K562 (cell line): ENCODE measurements around the gene SH3GL3. TPM values are rescaled to one million over a fixed set of nuclear protein-coding genes. Genes with fewer than 3 reads are reported as not detected.

Source experiments
- ARID3B ChIP-seq: fragments of 250-450 bp; sonication (Bioruptor Pico); IDR thresholded peaks from 2 replicates; pipeline ENCODE4 v1.4.0; 2020; ENCODE audit warnings: borderline replicate concordance
- BDP1 ChIP-seq: IDR thresholded peaks from 3 replicates; pipeline ENCODE4 v1.6.1; 2011; ENCODE audit not compliant: insufficient read length, insufficient read depth
- CUX1 ChIP-seq: fragments of 200-800 bp; sonication (Bioruptor generic); IDR thresholded peaks from 2 replicates; pipeline ENCODE4 v1.6.1; 2016; ENCODE audit warnings: missing genetic modification characterization, missing compliant biosample characterization
- FOXM1 ChIP-seq, 2 experiments: fragments of 450-650 bp in 1 of 2; sonication (generic) in 1 of 2; formaldehyde crosslinking in 1 of 2; IDR thresholded peaks; 2 replicates each; pipeline versions ENCODE4 v1.6.1 to v1.9.0; 2017 to 2022; ENCODE audit warnings: low read depth in 2 of 2, mild to moderate bottlenecking in 2 of 2, missing genetic modification reagents in 1 of 2, moderate library complexity in 1 of 2
- GATA2 ChIP-seq: sonication (generic); formaldehyde crosslinking; IDR thresholded peaks from 2 replicates; pipeline ENCODE4 v1.4.0; 2020; ENCODE audit warnings: mild to moderate bottlenecking, missing genetic modification reagents
- KHSRP ChIP-seq: fragments of 450-650 bp; IDR thresholded peaks from 2 replicates; pipeline ENCODE4 v1.6.1; 2017
- RBM39 ChIP-seq: fragments of 200-400 bp; formaldehyde crosslinking; optimal IDR thresholded peaks from 2 replicates; pipeline ENCODE3; 2018; ENCODE audit warnings: low read depth, low read length
- SETDB1 ChIP-seq: IDR thresholded peaks from one replicate; pipeline ENCODE4 v1.6.1; 2012; ENCODE audit warnings: low read length, control low read depth, inconsistent platforms
- SNIP1 ChIP-seq: fragments of 450-650 bp; IDR thresholded peaks from 2 replicates; pipeline ENCODE4 v1.7.1; 2017; ENCODE audit warnings: low read depth, mild to moderate bottlenecking
- SP1 ChIP-seq: sonication (generic); formaldehyde crosslinking; IDR thresholded peaks from 2 replicates; pipeline ENCODE4 v1.8.1; 2022; ENCODE audit warnings: mild to moderate bottlenecking, missing genetic modification reagents
- ZKSCAN1 ChIP-seq: fragments of 150-350 bp; IDR thresholded peaks from 2 replicates; pipeline ENCODE4 v1.6.1; 2016; ENCODE audit warnings: low read depth, low read length
- ZNF253 ChIP-seq: fragments of 250-450 bp; sonication (Bioruptor Pico); conservative IDR thresholded peaks from 2 replicates; pipeline ENCODE4 v1.6.1; 2021; ENCODE audit warnings: mild to moderate bottlenecking
- ZNF277 ChIP-seq: fragments of 250-450 bp; sonication (Bioruptor Pico); IDR thresholded peaks from 2 replicates; pipeline ENCODE4 v1.8.0; 2022; ENCODE audit warnings: inconsistent platforms, mild to moderate bottlenecking, moderate library complexity, borderline replicate concordance
- ZNF311 ChIP-seq: fragments of 250-450 bp; sonication (Bioruptor Pico); IDR thresholded peaks from 2 replicates; pipeline ENCODE4 v1.4.0; 2020; ENCODE audit warnings: mild to moderate bottlenecking, moderate library complexity
- ZNF584 ChIP-seq: fragments of 200-800 bp; sonication (Bioruptor generic); IDR thresholded peaks from 2 replicates; pipeline ENCODE4 v1.6.1; 2016; ENCODE audit warnings: low read depth, mild to moderate bottlenecking, missing genetic modification characterization, missing compliant biosample characterization
- polyA plus RNA-seq, 8 experiments: library from polyadenylated mRNA; depleted of rRNA in 4 of 8; stranded (reverse) in 5 of 8; unstranded in 3 of 8; fragments of >200 nt; fragmentation: Nextera tagmentation in 2 of 8; fragmentation: Illumina TruSeq in 1 of 8; extraction: Ambion mirVana in 2 of 8; extraction: Trizol in 1 of 8; gene quantifications; 2 replicates each; pipeline versions ENCODE4 v1.2.1 to v1.2.3, GENCODE V29; 2011 to 2014; ENCODE audit warnings: inconsistent platforms in 1 of 8, missing spikeins in 1 of 8
- total RNA-seq, 7 experiments: library from RNA; depleted of rRNA in 6 of 7; stranded (reverse); fragments of >200 nt in 6 of 7; fragmentation: Illumina TruSeq in 2 of 7; extraction: Trizol in 2 of 7; gene quantifications; 2 replicates each; pipeline versions ENCODE4 v1.2.1 to v1.2.3, GENCODE V29; 2011 to 2021; ENCODE audit warnings: low replicate concordance in 1 of 7
- TF ChIP-seq, protein P1 (sequence below): fragments of 450-650 bp; IDR thresholded peaks from 2 replicates; pipeline ENCODE4 v1.6.1; 2018; ENCODE audit not compliant: partially characterized antibody

Gene SH3GL3
- total and polyA plus RNA-seq, 9 of the 15 experiments (the other 6 are each of a cell fraction or from before 2014, with no cell fraction given): 3.9 to 16.0 (median 9.7) TPM

- TF ChIP-seq, protein P1, sequence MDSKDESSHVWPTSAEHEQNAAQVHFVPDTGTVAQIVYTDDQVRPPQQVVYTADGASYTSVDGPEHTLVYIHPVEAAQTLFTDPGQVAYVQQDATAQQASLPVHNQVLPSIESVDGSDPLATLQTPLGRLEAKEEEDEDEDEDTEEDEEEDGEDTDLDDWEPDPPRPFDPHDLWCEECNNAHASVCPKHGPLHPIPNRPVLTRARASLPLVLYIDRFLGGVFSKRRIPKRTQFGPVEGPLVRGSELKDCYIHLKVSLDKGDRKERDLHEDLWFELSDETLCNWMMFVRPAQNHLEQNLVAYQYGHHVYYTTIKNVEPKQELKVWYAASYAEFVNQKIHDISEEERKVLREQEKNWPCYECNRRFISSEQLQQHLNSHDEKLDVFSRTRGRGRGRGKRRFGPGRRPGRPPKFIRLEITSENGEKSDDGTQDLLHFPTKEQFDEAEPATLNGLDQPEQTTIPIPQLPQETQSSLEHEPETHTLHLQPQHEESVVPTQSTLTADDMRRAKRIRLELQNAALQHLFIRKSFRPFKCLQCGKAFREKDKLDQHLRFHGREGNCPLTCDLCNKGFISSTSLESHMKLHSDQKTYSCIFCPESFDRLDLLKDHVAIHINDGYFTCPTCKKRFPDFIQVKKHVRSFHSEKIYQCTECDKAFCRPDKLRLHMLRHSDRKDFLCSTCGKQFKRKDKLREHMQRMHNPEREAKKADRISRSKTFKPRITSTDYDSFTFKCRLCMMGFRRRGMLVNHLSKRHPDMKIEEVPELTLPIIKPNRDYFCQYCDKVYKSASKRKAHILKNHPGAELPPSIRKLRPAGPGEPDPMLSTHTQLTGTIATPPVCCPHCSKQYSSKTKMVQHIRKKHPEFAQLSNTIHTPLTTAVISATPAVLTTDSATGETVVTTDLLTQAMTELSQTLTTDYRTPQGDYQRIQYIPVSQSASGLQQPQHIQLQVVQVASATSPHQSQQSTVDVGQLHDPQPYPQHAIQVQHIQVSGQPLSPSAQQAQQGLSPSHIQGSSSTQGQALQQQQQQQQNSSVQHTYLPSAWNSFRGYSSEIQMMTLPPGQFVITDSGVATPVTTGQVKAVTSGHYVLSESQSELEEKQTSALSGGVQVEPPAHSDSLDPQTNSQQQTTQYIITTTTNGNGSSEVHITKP: peak; percentile 26
- TF ChIP-seq RBM39: no peak
- TF ChIP-seq SETDB1: no peak
- TF ChIP-seq CUX1 (CRISPR knock-in tag): no peak
- TF ChIP-seq BDP1: no peak
- peak; percentile 74 for TF ChIP-seq GATA2
- peak; percentile 51 for TF ChIP-seq KHSRP
- TF ChIP-seq SP1 (CRISPR knock-in tag): no peak
- TF ChIP-seq ZNF253: no peak
- no peak for TF ChIP-seq ZNF277 (CRISPR knock-in tag)
- TF ChIP-seq ZNF311 (CRISPR knock-in tag): peak; percentile 73; the same call in 1 of the 2 replicates
- TF ChIP-seq ZKSCAN1: no peak
- TF ChIP-seq SNIP1: no peak
- no peak for TF ChIP-seq ARID3B (CRISPR knock-in tag)
- peak; percentile 90 for TF ChIP-seq FOXM1 (IDR thresholded peaks at IDR 0.05; ENCODE audit: low read depth)
- TF ChIP-seq FOXM1 (CRISPR knock-in tag; IDR thresholded peaks at IDR 0.05; ENCODE audit: low read depth): no peak
- no peak for TF ChIP-seq ZNF584
Observed at GRCh38 chr15:83462953-83463433, 15.9 kb downstream of the SH3GL3 start (continued).
